ENCODE data around the gene BLOC1S3. TPM values are rescaled to one million over a fixed set of nuclear protein-coding genes. Genes with fewer than 3 reads are reported as not detected.

BLOC1S3 gene
- total RNA-seq, 1 experiment from 2014 or later, result 22.6 TPM

DNA sequence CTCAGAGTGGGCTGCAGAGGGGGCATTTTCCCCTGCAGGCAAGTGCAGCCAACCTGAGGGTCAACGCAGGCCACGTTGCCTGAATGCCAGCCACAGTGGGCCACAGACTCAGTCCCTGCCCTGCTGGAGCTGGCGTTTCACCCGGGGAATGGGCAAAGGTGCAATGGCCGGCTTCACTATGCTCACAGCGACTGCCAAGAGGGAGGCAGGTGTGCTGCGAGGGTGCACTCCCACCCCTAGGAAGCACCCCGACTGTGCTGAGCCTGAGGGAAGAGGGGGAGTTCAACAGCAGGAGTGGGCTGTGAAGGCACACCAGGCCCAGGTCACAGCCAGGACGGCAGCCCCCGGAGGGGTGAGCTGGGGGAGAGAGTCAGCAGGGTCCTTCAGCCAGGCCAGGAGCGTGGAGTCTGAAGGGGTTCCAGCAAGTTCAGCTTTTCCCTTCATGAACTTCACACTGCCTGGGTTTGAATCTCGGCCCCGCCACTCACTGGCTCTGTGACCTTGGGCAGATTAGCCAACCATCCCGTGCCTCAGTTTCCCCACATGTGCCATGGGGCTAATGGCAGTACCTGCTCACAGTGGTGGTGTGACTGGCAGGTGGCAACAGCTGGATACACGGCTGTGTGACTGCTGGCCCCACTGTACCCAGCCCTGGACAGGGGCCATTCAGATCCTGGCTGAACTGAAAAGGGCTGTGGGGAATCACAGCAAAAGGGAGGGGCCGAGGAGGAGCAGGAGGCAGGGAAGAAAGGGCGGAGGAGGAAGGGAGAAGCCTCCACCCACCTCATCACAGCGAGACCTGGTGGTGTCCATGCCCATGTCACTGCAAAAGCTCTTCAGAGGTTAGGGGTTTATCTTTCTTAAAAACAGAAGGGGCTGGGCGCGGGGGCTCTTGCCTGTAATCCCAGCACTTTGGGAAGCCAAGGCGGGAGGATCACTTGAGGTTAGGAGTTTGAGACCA, 8.2 kb upstream of the BLOC1S3 start:
- no peaks in the 10 kb centered on the region for H3K27me3 ChIP-seq
- H3K9me3 ChIP-seq, result no peaks in the 10 kb centered on the region
- no peak overlapping the region for H3K4me3 ChIP-seq
- DNase-seq, result no peak
- no peaks in the 10 kb centered on the region for H3K36me3 ChIP-seq

DNA sequence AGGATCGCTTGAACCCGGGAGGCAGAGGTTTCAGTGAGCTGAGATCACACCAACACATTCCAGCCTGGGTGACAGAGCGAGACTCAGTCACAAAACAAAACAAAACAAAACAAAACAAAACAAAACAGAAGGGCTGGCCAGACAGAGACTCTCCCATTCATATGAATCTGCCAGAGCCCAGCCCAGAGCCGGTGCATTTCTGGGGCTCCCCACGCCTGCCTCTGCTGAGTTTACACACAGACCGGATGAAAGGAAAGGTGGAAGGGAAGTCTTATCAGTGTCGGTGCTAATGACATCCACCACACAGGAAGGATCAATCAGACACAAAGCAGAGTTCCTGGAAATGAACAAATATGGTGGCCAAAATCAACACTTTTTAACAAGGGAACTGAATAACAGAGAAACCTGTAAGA, 7.4 kb upstream of the BLOC1S3 start:
- Histone ChIP-seq H3K4me3 (no peak overlapping the region), H3K27me3 (no peaks in the 10 kb centered on the region), H3K36me3 (no peaks in the 10 kb centered on the region), H3K9me3 (no peaks in the 10 kb centered on the region)
- no peak for DNase-seq

DNA sequence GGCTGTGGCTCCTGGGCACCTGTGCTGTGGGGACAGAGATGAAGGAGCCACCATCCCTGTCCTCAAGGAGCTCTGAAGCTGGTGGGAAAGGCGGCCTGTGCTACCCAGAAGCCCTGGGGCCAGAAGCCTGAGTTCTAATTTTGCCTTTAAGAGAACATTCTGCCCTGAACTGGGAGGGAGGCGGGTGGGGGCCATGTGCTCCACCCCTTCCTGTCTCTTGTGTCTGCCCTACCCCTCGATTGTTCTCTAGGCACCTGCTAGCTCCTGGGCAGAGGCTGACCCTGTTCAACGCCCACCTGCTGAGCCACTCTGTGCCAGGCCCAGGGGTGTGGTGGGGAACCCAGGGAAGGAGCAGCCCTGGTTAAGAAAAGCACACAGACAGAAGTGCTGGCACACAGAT, 6.4 kb upstream of the BLOC1S3 start:
- no peaks in the 10 kb centered on the region for H3K36me3 ChIP-seq
- DNase-seq, result no peak
- H3K9me3 ChIP-seq, result no peaks in the 10 kb centered on the region
- no peaks in the 10 kb centered on the region for H3K27me3 ChIP-seq
- no peak overlapping the region for H3K4me3 ChIP-seq

DNA sequence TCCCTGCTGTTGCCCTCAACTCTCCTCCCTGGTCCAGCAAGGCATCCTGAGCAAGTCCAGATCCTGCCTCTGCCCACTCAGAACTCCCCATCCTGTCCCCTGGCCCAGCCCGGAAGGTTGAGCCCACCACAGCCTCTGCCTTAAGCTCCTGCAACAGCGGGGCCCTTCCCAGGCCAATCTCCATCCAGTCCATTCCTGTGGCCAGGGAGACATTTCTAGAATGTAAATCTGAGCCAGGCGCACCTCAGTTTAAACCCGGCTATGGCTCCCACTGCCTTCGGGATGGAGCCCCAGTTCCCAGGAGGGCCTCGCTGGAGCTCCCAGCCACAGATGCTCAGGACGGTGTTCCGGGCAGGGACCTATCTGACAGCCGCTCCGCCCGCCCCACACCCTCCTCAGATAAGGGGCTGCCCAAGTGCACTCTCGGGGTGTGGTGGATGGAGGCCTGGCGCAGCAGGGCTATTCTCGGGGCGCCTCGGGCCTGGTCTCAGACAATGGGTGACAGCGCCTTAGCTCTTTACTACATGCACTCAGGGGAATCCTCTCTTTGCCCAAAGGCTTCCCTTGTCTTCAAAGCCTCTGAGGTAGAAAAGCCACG, 5.9 kb upstream of the BLOC1S3 start:
- Histone ChIP-seq H3K27me3 (no peaks in the 10 kb centered on the region), H3K4me3 (no peak overlapping the region), H3K9me3 (no peaks in the 10 kb centered on the region), H3K36me3 (no peaks in the 10 kb centered on the region)
- no peak for DNase-seq

DNA sequence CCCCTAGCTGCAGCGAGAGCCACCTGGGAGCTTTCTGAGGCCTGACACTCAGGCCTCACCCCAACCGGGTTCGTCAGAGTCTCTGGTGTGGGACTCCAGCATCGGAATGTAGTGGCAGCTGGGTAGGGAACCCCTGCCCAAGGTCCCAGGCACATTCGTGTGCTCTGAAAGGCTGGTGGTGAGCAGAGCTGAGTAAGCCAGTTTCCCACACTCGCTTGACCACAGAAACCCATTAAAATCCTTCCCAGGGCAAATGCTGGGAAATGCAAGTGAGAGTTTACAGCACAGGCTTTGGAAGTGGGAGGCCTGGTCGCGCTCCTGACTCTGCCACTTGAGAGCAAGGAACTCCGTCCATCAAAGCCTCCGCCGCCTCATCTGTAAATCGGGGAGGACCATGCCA, 4.8 kb upstream of the BLOC1S3 start:
- H3K36me3 ChIP-seq, result no peaks in the 10 kb centered on the region
- H3K9me3 ChIP-seq, result no peaks in the 10 kb centered on the region
- H3K4me3 ChIP-seq, result no peak overlapping the region
- no peak for DNase-seq
- no peaks in the 10 kb centered on the region for H3K27me3 ChIP-seq

DNA sequence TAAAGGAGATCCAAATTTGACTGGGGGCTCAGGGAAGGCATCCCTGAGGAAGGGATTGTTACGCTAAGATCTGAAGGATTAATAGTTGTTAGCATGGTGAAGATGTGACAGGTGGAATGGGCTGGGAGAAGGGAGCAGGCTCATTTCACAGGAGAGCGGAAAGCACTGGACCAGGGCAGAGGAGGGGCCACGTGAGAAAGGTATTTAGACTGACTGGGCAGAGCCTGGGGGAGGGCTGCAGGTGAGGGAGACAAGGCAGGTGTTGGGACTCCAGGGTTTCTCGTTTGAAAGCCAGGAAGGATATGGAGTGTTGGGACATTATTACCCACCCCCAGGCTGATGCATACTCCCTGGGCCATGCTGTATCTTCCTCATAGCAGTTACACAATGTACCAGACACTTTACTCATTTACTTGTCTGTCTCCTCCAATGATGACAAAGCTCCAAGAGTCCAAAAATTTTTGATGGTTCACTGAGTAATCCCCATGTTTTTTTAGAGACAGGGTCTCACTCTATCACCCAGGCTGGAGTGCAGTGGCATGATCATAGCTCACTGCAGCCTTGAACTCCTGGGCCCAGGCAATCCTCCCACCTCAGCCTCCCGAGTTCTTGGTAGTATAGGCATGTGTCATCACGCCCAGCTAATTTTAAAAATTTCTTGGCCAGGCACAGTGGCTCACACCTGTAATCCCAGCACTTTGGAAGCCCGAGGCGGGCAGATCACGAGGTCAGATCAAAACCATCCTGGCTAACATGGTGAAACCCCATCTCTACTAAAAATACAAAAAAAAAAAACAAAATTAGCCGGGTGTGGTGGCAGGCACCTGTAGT, 2.9 kb upstream of the BLOC1S3 start:
- no peak for DNase-seq
- Histone ChIP-seq H3K27me3 (no peaks in the 10 kb centered on the region), H3K9me3 (no peaks in the 10 kb centered on the region)

DNA sequence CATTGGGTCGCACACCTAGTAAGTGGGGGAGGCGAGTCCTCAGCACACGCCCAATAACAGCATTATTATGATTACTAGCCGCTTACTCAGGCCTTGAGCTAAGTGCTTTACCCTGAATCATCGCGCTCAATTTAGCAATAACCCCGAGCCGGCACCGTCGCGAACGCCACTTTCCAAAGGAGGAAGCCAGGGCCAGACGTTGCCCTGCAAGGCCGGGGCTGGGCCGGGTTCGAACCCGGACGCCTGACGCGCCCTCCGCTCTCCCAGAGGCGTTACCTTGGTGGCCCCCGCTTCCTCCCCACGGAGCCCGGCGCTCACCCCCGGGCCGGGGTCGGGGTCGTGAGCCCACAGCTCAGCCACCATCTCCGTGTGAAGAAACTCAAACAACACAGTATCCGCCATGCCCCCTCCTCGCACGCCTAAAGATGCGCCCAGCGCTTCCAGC, 745 bp upstream of the BLOC1S3 start, which contains the start of gene TRAPPC6A:
Gene TRAPPC6A (minus strand): TSS at position 421 of the 445 bp plus-strand sequence. CDS start 19 bp downstream, at position 402.
- DNase-seq, result peak; percentile 65

More for the DNA sequence above, 2.9 kb upstream of the BLOC1S3 start:
- peaks cover 3% of the 10 kb centered on the region; the same call in 1 of the 2 replicates for H3K36me3 ChIP-seq
- H3K4me3 ChIP-seq, result no peak overlapping the region

DNA sequence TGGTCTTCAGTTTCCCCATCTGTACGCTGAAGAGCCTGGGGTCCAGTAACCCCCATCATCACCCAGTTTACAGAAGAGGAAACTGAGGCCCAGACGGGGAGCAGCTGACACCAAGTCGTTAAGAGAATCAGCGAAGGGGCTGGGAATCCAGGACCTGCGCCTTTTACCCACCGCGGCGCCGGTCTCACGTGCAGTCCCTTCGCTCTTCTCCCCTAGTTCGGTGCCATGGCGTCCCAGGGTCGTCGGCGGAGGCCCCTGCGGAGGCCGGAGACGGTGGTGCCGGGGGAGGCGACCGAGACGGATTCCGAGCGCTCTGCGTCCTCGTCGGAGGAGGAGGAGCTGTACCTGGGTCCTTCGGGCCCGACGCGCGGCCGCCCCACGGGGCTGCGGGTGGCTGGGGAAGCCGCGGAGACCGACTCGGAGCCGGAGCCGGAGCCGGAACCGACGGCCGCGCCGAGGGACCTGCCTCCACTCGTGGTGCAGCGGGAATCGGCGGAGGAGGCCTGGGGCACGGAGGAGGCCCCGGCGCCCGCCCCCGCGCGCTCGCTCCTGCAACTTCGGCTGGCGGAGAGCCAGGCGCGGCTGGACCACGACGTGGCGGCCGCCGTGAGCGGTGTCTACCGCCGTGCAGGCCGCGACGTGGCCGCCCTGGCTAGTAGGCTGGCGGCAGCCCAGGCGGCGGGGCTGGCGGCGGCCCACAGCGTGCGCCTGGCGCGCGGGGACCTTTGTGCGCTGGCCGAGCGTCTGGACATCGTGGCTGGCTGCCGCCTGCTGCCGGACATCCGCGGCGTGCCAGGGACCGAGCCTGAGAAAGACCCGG, 698 bp downstream of the BLOC1S3 start:
- Histone ChIP-seq H3K27me3 (no peaks in the 10 kb centered on the region), H3K4me3 (peak overlapping the region; percentile 96), H3K36me3 (peaks cover 11% of the 10 kb centered on the region; the same call in 1 of the 2 replicates), H3K9me3 (no peaks in the 10 kb centered on the region)
- peak; percentile 59 for DNase-seq

More for the DNA sequence above, 745 bp upstream of the BLOC1S3 start, which contains the start of gene TRAPPC6A:
- Histone ChIP-seq H3K36me3 (peaks cover 11% of the 10 kb centered on the region; the same call in 1 of the 2 replicates), H3K9me3 (no peaks in the 10 kb centered on the region), H3K4me3 (peak within 1 kb of the TSS; percentile 96), H3K27me3 (no peaks in the 10 kb centered on the region)

DNA sequence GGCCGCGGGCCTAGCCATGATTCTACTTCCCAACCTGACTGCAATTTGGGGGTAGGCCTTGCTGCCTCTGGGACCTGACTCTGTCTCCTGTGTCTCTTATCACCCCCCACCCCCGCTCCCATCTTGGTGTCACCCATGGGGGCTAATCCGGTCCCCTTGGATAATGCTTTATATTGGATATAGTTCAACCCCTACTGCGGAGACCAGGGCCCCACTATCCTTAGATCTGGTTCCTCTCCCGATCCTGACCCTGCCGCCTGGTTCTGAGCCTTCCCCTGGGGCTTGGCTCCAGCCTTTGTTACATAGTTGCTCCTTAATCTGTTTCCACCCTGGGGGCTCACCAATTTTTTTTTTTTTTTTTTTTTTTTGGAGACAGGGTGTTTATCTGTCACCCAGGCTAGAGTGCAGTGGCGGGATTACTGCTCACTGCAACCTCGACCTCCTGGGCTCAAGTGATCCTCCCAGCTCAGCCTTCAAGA, 1.3 kb downstream of the BLOC1S3 start:
- Histone ChIP-seq H3K9me3 (no peaks in the 10 kb centered on the region), H3K4me3 (peak overlapping the region; percentile 96), H3K36me3 (peaks cover 11% of the 10 kb centered on the region; the same call in 1 of the 2 replicates), H3K27me3 (no peaks in the 10 kb centered on the region)
- DNase-seq, result no peak

DNA sequence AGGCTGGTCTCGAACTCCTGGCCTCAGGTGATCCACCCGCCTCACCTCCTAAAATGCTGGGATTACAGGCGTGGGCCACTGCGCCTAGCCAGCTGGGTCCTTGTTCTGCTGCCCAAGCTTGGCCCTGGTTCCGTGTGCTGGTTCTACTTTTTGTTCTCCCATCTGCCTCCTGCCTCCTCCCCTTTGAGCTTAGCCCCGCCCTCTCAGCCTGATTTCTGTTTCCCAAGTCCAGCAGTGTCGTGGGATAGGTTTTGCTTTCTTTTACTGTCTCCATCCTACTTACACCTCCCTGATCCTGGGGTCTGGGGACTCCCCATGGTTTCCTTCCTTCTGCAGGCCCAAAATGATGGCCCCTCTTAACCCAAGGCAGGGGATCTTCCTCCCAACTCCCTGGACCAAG, 2.4 kb downstream of the BLOC1S3 start:
- Histone ChIP-seq H3K4me3 (no peak overlapping the region), H3K36me3 (peaks cover 11% of the 10 kb centered on the region; the same call in 1 of the 2 replicates)
- DNase-seq, result no peak

DNA sequence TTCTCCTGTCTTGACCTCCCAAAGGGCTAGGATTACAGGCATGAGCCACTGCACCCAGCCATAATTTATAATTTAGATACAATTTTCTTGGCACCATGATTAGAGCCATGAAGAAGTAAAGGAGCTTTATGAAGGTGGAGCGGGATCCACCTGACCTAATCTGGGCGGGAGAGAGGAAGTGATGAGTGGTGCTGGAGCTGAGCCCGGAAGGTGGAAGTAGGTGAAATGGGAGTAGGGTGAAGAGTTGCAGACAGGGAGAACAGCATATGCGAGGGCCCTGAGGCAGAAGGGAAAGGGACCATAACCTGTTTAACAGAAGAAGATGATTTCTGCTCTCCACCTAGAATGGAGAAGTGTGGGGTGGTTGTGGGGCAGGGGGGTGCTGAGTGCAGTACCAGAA, 4.2 kb downstream of the BLOC1S3 start:
- Histone ChIP-seq H3K27me3 (no peaks in the 10 kb centered on the region), H3K4me3 (no peak overlapping the region), H3K36me3 (peaks cover 11% of the 10 kb centered on the region; the same call in 1 of the 2 replicates), H3K9me3 (no peaks in the 10 kb centered on the region)
- DNase-seq, result no peak

More for the DNA sequence above, 2.4 kb downstream of the BLOC1S3 start:
- H3K27me3 ChIP-seq, result no peaks in the 10 kb centered on the region
- H3K9me3 ChIP-seq, result no peaks in the 10 kb centered on the region

DNA sequence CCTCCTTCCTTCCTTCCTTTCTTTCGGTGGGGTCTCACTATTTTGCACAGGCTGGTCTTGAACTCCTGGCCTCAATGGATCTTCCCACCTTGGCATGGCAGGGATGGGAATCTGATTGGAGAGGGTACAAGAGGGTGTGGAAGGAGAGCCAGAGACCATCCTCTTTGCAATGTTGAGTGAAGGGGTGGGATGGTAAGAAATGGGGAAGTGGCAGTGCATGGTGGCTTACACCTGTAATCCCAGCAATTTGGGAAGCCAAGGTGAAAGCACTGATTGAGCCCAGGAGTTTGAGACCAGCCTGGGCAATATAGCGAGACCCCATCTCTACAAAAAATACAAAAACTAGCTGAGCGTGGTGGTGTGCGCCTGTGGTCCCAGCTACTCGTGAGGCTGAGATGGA, 5.5 kb downstream of the BLOC1S3 start:
- no peak for DNase-seq
- Histone ChIP-seq H3K36me3 (peaks cover 11% of the 10 kb centered on the region; the same call in 1 of the 2 replicates), H3K4me3 (no peak overlapping the region), H3K9me3 (no peaks in the 10 kb centered on the region), H3K27me3 (no peaks in the 10 kb centered on the region)

DNA sequence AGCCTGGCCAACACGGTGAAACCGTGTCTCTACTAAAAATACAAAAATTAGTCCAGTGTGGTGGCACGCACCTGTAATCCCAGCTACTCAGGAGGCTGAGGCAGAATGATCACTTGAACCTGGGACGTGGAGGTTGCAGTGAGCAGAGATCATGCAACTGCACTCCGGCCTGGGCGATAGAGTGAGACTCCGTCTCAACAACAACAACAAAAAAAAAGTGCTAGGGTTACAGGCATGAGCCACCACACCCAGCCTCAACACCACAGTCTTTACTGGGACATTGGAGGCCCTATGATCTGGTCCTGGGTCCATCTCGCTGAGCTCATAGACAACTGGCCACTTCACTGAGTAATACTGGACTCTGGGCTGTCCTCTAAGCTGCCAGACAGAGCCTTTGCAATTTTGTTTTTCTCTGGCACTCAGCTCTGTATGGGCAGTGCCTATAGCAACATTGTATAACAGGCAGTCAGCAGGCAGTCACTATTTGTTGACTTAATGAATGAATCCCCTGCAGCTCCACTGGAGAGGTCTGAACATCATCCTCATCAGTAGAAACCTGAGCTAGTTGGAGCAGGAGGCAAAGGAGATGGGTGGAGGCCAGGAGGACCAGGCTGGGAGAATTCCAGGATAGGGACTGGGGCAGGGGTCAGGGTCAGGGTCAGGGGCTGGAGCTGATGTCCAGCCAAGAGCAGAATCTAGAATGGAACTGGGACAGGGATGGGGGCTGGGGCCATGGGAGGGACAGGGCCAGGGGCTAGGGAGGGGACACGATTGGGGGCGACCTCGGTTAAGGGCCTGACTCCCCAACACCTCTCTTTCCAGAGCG, 8.1 kb downstream of the BLOC1S3 start:
- DNase-seq, result peak; percentile 41
- Histone ChIP-seq H3K36me3 (no peaks in the 10 kb centered on the region), H3K4me3 (no peak overlapping the region), H3K27me3 (no peaks in the 10 kb centered on the region), H3K9me3 (no peaks in the 10 kb centered on the region)

DNA sequence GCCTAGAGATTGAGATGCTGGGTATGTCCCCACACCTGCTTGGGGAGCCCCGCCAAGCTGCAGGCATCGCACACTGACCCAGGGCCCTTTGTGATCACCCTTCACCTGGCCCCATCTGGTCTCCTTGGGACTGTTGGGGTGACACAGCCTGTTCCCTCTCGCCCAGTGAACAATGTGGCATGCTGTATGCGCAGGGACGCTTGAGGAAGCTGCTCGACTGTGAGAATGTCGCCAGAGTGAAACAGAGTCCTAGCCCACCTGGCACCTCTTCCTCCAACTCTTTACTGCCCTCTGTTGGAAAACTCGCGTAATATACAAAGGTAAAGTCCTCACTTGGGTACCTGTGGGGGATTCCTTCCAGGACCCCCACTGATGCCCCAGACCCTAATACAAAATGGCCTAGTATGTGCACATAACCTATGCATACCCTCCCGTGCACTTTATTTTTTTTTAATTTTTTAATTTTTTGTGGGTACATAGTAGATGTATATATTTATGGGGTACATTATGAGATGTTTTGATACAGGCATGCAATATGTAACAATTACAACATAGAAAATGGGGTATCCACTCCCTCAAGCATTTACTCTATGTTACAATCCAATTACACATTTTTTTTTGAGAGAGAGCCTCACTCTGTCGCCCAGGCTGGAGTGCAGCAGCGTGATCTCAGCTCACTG, 9.0 kb downstream of the BLOC1S3 start:
- Histone ChIP-seq H3K36me3 (no peaks in the 10 kb centered on the region), H3K4me3 (no peak overlapping the region), H3K9me3 (no peaks in the 10 kb centered on the region), H3K27me3 (no peaks in the 10 kb centered on the region)
- no peak for DNase-seq
